RPMI7951 (cell line): ENCODE measurements around the gene ZNF500. TPM values are rescaled to one million over a fixed set of nuclear protein-coding genes. Genes with fewer than 3 reads are reported as not detected.

Experiments
- DNase-seq: peaks from one replicate; pipeline ENCODE4 v3.0.0-alpha.2; 2012; ENCODE audit warnings: low read depth
- total RNA-seq: library from RNA; depleted of rRNA; stranded (reverse); fragments of >200 nt; shearing (Covaris generic); gene quantifications from 2 replicates; pipeline ENCODE4 v1.2.3, GENCODE V29; 2014

The ZNF500 gene
- total RNA-seq, 1 experiment from 2014 or later = 5.4 TPM

DNA sequence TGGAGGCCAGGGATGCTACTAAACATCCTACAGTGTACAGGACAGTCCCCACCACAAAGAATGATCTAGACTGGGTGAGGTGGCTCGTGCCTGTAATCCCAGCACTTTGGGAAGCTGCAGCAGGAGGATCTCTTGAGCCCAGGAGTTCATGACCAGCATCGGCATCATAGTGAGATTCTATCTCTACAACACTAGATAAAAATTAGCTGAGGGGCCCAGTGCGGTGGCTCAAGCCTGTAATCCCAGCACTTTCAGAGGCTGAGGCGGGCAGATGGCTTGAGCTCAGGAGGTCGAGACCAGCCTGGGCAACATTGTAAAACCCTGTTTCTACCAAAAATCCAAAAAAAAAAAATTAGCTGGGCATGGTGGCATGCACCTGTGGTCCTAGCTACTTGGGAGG, 5.4 kb upstream of the ZNF500 start:
- no peak for DNase-seq

DNA sequence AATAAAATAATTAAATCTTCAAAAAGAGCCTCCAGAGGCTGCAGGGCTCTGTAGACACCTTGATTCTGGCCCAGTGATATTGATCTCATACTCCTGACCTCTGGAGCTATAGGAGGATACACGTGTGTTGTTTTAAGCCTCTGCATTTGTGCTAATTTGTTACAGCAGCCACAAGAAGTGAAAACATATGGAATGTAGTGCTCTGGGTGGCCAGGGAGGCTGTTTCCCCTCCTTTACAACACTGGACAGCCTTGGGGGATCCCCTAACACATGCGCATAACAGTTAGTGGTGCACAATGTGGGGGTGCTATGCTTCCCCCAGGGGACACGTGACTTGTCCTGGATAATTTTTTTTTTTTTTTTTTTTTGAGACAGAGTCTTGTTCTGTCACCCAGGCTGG, 4.7 kb upstream of the ZNF500 start:
- no peak for DNase-seq

DNA sequence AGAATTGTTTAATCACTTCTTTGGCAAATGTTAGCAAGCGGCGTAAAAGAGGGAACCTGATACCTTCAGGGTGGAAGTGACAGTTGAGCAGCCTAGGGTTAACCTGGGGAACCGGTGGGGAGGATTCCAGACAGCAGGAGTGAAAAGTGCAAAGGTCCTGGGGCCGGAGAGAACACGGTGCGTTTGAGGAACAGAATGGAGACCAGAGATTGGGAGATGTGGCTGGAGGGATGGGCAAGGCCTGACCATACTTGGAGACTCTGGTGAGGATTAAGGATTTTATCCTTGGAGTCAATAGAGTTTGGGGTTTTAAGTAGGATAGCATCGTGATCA, 2.3 kb upstream of the ZNF500 start:
- DNase-seq = no peak

DNA sequence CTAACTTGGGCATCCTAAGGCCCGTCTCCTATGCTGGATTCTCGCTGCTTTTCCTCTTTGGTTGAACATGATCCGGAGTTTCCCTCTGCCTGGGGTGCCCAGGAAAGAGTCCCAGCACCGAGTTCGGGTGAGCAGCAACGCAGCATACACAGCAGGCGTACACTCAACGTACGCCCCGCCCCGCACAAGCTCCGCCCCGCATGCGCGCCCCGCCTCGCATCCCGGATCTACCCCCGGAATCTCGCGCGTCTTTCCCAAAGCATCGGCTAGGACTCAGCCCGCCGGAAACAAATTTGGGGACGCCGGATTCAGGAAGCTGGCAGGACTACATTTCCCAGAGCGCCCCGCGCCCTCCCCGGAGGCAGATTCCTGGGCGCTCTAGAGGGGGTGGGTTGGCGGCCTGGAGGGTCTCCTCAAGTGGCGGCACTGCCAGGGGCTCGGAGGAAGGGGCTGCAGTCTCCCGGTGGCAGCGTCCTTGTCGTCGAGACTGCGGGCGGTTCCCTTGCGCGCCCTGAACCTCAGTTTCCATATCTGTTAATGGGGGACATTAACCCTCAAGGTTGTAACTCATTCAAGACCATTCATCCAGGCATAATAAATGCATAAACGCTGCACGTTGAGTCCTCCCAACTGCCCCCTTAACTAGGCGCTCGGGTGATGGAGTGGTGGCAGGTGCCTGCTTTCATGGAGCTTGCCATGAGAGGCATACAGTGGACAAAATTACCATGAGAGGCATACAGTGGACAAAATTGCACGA, 1.8 kb upstream of the ZNF500 start:
- DNase-seq = peak; percentile 92

DNA sequence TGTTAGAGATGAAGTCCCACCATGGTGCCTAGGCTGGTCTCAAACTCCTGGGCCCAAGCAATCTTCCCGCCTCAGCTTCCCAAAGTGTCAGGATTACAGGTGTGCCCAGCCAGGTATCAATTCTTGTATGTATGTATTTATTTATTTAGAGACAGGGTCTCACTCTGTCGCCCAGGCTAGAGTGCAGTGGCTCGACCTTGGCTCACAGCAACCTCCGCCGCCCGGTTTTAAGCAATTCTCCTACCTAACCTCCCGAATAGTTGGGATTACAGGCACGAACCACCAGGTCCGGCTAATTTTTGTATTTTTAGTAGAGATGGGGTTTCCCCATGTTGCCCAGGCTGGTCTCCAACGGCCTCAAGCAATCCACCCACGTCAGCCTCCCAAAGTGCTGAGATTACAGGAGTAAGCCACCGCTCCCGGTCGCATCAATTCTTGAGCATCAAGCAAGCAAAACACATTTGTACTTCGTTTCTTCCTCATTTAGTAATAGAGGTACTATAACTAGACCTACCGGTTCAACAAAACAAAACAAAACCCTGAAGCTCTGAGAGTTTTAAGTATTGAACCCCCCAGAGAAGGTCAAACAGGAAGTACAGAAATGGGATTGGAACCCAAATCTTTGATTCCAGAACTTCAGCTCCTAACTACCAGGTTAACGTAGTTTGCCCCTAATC, 1.0 kb upstream of the ZNF500 start:
- peak; percentile 55 for DNase-seq

DNA sequence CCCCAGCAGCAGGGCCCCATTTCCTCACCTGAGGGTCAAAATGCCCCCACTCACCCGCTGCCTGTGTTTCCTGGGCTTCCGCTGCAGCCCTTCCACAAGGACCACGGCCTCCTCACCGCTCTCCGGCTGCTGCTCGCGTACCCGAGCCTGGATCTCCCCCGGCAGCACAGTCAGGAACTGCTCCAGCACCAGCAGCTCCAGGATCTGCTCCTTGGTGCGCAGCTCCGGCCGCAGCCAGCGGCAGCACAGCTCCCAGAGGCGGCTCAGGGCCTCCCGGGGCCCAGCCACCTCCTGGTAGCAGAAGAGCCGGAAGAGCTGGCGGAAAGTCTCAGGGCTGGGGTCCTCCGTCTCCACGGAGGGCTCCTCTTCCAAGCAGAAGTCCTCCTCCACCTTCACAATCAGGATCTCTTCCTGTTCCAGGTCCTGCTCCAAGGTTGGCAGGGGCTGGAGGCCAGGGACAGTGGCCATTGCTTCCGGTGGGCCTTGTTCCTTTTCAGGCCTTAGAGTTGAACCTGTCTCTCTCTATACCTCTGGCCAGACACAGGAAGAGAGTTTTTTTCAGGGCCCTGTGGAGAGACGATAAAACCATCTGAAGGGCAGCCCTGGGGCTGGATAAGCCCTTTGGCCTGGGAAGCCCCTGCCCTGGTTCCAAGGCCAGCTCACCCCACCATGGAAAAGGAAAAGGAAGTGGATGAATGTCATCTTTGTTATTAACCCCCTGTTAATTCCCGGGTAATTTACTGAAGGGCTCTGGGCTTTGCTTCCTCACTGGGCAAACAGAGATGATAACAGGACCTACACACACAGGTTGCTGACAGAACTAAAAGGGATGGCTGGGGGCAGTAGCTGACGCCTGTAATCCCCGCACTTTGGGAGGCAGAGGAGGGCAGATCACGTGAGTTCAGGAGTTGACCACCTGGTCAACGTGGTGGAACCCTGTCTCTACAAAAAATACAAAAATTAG, 1.2 kb downstream of the ZNF500 start:
- no peak for DNase-seq

DNA sequence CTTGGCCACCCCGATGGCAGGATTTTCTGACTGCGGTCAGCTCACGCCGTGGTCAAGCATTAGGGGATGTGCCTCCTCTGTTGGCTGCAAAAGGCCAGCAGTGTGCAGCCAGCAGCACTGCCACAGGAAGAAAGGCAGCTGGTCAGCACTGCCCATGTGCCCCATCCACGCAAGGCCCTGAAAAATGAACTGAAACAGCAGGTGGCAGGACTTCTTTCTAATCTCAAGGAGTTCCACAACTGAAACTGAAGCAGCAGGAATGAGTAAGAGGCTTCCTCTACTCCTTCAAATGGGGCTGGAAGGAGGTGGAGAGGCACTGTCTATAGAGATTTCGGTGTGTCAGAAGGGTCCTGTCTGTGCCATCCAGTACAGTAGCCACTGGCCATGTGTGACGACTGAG, 3.2 kb downstream of the ZNF500 start:
- DNase-seq = no peak

DNA sequence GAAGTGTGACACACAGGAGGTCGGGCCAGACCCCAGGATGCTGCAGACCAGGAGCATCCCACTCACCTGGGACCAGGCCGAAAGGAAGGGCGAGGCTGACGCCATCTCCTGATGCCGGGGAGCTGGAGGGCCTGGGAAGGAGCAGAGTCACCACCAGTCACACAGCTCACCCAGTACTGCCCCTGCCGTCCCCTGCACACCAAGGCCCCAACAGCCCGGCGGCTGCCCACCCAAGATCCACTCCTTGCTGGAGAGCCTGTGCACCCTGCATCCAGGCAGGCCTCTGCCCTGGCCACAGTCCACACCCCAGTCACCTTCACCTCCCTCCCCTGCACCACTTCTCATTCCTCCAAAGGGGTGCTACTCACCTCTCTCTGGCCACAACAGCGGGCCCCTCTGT, 4.8 kb downstream of the ZNF500 start:
- no peak for DNase-seq

DNA sequence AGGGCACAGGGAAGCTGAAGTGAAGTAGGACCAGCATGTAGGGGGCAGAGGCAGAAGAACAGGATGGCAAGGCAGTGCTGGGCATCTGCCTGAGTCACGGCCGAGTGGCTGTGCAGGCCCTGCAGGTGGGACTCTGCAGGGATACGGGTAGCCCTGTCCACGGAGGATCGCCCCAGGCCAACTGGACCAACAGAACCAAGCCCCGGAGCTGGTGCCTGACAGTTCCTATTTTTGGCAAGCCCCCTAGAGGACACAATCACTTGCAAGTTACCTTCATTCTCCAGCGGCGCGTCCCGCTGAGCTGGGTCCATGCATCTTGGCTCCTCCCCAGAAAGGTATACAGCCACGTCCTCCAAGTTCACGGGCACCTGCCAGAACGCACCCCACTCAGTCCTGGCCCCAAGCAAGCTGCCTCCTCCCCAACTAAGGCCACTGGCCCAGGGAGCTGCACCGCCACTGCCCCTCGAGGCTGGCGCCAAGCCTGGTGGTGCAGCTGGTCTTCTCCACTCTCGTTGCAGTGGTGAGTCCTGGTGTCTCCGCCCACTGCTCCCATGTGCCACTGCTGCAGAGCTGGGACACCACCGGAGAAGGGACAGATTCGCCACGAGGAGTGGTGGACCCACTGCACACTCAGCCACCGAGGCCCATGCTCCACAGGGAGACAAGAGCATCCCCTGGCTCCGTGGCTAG, 6.6 kb downstream of the ZNF500 start:
- no peak for DNase-seq

DNA sequence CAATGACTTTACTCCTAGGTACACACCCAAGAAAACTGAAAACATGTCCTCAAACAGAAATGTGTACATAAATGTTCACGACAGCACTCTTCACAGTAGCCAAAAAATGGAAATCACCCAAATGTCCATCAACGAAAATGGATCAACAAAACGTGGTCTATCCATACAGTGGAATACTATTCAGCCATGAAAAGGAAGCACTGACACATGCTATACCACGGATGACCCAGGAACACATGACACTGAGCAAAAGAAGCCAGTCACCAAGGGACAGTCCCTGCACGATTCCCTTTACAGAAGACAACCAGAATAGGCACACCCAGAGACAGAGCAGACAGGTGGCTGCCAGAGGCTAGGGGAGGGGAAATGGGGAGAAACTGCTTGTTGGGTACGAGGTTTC, 11.3 kb downstream of the ZNF500 start:
- no peak for DNase-seq

DNA sequence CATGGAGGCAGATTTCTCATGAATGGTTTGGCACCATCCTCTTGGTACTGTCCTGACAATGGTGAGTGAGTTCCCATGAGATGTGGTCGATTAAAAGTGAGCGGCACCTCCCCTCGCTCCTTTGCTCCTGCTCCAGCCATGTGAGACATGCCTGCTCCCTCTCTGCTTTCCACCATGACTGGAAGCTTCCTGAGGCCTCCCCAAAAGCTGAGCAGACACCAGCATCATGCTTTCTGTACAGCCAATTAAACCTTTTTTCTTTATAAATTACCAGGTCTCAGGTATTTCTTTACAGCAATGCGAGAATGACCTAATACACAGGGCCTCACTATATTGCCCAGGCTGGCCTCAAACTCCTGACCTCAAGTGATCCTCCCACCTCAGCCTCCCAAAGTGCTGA, 12.1 kb downstream of the ZNF500 start:
- DNase-seq = no peak

DNA sequence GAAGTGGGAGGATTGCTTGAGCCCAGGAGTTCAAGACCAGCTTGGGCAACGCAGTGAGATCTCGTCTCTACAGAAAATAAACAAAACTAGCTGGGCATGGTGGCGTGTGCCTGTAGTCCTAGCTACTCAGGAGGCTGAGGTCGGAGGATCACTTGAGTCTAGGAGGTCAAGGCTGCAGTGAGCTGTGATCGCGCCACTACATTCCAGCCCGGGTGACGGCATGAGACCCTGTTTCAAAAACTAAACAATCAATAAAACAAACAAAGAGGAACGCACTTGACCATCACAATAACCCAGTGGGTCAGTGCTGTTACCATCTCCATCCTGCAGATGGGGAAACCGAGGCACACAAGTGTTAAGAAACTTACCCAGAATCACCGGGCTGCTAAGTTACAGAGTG, 13.7 kb downstream of the ZNF500 start:
- no peak for DNase-seq

DNA sequence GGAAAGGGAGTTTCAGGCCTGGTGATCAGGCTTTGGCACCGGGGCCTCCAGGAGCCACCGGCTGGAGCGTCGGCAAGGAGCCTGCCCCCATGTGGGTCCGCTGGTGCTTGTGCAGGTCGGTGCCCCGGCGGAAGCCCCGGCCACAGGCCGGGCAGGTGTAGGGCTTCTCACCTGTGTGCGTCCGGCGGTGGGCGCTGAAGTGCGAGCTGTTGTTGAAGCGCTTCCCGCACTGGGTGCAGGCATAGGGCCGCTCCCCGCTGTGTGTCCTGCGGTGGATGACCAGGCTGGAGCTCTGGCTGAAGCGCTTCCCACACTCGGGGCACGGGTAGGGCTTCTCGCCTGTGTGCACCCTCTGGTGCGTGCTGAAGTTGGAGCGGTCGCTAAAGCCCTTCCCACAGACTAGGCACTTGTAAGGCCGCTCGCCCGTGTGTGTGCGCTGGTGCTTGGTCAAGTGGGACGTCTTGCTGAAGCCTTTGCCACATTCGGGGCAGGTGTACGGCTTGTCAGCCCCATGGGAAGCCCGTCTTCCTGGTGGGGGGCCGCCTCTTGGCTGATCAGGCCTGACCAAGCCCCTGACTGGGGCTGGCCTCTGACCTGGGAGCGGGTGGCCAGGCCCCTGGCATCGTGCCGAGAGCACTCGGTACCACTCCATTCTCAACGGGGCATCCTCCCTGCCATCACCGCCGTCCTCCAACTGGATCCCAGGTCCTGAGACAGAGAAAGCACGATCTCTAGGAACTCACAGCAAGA, 14.4 kb downstream of the ZNF500 start:
- DNase-seq = no peak

DNA sequence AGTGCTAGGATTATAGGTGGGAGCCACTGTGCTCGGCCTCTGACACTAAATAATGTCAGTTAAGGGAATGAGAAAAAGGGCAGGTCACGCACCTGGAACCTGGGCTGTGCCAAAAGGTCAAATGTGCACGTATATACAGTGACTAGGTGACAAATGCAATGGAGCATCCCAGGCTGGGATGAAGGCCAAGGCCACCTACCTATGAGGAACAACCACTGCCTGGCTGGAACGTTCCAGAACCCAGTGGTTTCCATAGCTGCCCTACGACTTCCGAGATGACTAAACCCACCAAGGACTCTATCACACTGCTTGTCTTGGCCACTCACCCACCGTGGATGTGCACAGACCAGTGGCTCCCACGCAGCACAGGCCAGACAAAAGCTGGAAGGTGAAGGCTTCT, 16.1 kb downstream of the ZNF500 start:
- DNase-seq = no peak

DNA sequence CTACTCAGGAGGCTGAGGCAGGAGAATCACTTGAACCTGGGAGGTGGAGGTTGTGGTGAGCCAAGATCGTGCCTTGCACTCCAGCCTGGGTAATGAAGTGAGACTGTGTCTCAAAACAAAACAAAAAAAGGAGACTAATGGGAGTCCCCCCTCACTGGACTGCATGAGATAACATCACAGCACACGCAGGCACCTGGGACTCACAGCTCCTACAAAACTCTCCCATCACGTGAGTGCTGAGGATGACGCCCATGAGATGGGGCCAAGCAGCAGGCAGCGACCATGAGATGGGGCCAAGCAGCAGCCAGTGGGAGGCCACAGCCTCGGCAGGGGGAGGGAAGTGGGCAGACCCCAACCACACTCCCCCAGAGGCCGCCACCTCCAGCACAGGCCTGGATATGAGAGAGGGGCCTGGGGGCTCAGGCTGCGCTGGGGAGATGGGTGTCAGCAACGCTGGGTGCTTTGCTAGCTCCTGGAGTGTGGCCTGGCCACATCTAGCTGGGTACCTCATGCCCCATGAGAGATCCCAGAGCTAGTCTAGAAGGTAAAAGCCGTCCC, 17.2 kb downstream of the ZNF500 start:
- no peak for DNase-seq

DNA sequence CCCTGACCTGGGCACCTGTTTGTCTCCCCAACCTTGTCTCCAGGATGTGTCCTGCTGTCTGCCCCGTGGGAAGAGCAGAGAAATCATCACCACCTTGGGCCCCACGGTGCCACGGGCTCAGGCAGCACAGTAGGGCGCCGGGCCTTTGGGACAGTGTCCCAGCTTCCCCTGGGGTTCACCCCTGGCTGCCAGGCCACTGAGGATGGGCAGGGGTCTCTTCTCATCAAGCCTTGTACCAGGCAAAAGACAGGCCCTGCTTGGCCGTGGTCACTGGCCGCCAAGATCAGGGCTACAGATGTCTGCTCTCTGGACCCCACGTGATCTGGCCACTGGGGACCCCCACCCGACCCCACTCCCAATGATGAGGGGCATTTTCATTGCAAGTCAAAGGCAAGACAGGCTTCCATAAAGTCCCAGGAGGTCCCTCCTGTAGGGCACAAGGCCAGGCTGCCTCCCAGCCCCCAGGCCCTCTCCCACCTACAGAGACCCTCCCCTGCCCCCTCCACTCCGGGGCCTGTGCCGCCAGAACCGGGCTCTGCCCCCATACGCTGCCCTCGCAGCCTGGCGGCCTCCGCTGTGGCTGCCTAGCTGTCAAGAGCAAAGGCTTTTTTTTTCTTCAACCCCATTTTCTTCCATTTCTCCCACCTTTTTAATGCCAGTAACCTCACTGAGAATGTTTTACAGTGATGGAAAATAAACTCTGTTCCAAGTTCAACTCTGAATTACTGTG, 18.1 kb downstream of the ZNF500 start:
- DNase-seq = no peak

DNA sequence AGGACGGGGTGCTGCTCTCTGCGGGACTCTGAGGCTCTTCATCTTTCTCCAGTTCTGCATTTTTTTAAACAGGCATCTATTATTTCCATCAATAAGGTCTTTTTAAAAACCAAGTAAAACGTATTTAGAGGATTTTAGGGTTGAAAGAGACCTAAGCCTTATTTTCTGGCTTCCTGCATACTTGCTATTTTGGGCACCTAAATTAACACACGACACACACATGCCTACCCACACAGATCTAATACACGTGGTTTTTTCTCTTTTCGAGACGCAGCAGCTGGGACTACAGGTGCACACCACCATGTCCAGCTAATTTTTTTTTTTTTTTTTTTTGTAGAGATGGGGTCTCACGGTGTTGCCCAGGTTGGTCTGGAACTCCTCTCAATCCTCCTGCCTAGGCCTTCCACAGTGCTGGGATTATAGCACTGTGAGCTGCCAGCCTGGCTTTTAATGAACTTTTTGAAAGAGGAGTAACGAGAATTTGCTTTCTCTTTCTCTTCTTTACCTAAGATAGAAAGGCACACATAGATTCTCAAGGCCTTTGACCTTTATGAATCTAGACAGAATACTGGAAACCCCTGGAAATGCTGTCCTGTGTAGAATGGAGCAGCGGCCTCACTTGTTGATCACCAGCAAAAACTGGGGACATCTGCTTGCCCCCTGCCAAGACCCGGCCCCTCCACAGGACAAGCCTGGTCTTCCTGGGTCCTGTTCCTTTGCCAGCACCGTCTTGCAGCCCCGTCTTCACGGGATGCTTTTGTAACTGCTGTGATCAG, 18.9 kb downstream of the ZNF500 start:
- DNase-seq = no peak

DNA sequence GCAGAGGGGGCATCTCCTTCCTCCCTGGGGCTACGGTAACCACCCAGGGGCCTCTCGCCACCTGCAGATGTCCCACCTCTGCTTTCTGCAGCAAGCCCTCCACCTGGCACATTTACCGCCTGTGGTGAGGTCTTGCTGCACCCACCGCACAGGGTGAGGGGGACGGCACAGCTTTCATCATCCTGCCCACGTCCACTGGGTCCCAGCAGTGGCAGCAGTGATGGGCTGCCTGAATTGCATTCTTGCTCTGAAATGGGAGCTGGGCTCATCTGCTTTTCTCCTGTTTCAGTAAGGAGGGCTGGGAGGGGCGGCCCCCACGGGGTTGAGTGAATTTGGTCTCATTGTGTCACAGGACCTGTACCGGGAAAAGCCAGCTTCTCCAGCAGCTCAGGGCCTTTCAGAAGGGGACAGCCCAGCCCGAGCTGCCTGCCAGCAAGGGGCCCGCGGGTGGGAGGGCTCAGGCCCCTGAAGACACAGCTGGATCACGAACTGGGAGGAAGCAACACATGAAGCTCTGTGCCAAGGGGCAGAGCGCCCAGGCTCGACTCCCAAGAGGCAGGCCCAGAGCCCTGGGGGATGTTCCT, 19.9 kb downstream of the ZNF500 start:
- DNase-seq = no peak

DNA sequence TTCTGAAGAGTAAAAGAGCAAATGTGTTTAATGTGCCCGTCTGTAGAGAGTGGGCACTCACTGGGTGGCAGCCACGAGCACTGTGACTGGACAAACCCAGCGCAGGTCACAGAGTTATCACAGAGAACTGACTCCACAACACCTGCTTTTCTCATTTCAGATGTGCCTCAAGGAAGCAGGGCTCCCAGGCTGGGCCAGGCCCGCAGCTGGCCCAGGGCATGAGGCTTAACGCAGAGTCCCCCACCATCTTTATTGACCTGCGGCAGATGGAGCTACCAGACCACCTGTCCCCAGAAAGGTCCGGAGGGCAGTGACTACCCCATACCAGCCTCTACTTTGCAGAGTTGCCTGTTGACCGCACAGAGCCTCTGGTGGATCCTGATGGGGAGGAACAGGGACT, 20.7 kb downstream of the ZNF500 start:
- DNase-seq = no peak
